A549 (cell line): Measurements from ENCODE around the gene CSPG4.
"Not testable (repeated sequence)": the region's sequence is repeated elsewhere in the genome, so short reads cannot be mapped to it uniquely, and the experiment has no call there.

Experiments
- CEBPB ChIP-seq, 2 experiments: fragments of >200 bp in 1 of 2; sonication (Bioruptor Twin) in 1 of 2; formaldehyde crosslinking in 1 of 2; IDR thresholded peaks; 2 replicates each; pipeline ENCODE4 v1.6.1; 2012 to 2016
- CTCF ChIP-seq: fragments of >200 bp; sonication (Bioruptor Twin); formaldehyde crosslinking; IDR thresholded peaks from 3 replicates; pipeline ENCODE4 v1.5.1; 2016
- GATA3 ChIP-seq: IDR thresholded peaks from 2 replicates; pipeline ENCODE4 v1.6.1; 2012; ENCODE audit warnings: borderline replicate concordance
- JUN ChIP-seq, 2 experiments: fragments of >200 bp; sonication (Bioruptor Twin); formaldehyde crosslinking; IDR thresholded peaks; 2 replicates in 1 of 2; 3 replicates in 1 of 2; pipeline ENCODE4 v1.6.1; 2016 to 2017
- MAFK ChIP-seq: fragments of 450-650 bp; IDR thresholded peaks from 2 replicates; pipeline ENCODE4 v1.6.1; 2014; ENCODE audit not compliant: partially characterized antibody
- MAZ ChIP-seq: fragments of 150-350 bp; IDR thresholded peaks from 2 replicates; pipeline ENCODE4 v1.6.1; 2014; ENCODE audit warnings: antibody characterized with exemption, low read depth, low read length, borderline replicate concordance
- NR3C1 ChIP-seq: fragments of >200 bp; sonication (Bioruptor Twin); formaldehyde crosslinking; IDR thresholded peaks from 3 replicates; pipeline ENCODE4 v1.6.1; 2017
- POLR2A ChIP-seq: IDR thresholded peaks from 2 replicates; pipeline ENCODE4 v1.6.1; 2012; ENCODE audit warnings: mild to moderate bottlenecking, low read length
- POLR2AphosphoS2 ChIP-seq: conservative IDR thresholded peaks from 2 replicates; pipeline ENCODE4 v1.6.1; 2012; ENCODE audit warnings: low read length, improper control_type of control experiment, inconsistent platforms
- REST ChIP-seq: fragments of 200-600 bp; sonication (generic); IDR thresholded peaks from 2 replicates; pipeline ENCODE4 v1.6.1; 2016; ENCODE audit warnings: antibody characterized with exemption, mild to moderate bottlenecking, moderate library complexity
- RFX5 ChIP-seq: fragments of 450-650 bp; IDR thresholded peaks from 2 replicates; pipeline ENCODE4 v1.7.1; 2014; ENCODE audit warnings: antibody characterized with exemption, mild to moderate bottlenecking, moderate library complexity
- SMC3 ChIP-seq: fragments of >200 bp; sonication (Bioruptor Twin); formaldehyde crosslinking; IDR thresholded peaks from 3 replicates; pipeline ENCODE4 v1.6.1; 2018; ENCODE audit warnings: inconsistent platforms
- ZC3H11A ChIP-seq: fragments of 450-650 bp; IDR thresholded peaks from 2 replicates; pipeline ENCODE4 v1.6.1; 2014; ENCODE audit warnings: antibody characterized with exemption, mild to moderate bottlenecking

- not testable (repeated sequence) for TF ChIP-seq RFX5; ZC3H11A; SMC3; POLR2AphosphoS2; CTCF; REST; NR3C1; GATA3; POLR2A; JUN (IDR thresholded peaks at IDR 0.05); MAZ; MAFK; CEBPB (IDR thresholded peaks at IDR 0.05)
Measured at GRCh38 chr15:75692311-75692710, 20.3 kb downstream of the CSPG4 start.
